H1 (cell line): ENCODE results near the gene CDCA7. TPM values are rescaled to one million over a fixed set of nuclear protein-coding genes. Genes with fewer than 3 reads are reported as not detected.

Experiments used
- CTCF ChIA-PET: fragments of 300-600 bp; sonication (Branson Sonifier 250); formaldehyde crosslinking; loops from one replicate; lab custom pipeline; 2021; ENCODE audit not compliant: partially characterized antibody; lab: Charles Lee
- POLR2A ChIA-PET: fragments of 300-600 bp; sonication (Branson Sonifier 250); formaldehyde crosslinking; loops from one replicate; lab custom pipeline; 2021; ENCODE audit warnings: inconsistent platforms; ENCODE audit not compliant: partially characterized antibody; lab: Charles Lee
- DNase-seq, 2 experiments: peaks; one replicate each; pipeline versions ENCODE4 v3.0.0 to v3.0.0-alpha.2; 2010 to 2022; ENCODE audit warnings: low spot score in 2 of 2, low read depth in 1 of 2, mixed read lengths in 1 of 2
- FAIRE-seq: peaks from 2 replicates; lab custom pipeline; 2011; peaks lifted over from hg19 to GRCh38; lab: Jason Lieb, UNC
- H2AFZ ChIP-seq: 2 replicates; pipeline ENCODE4 v1.8.1; 2012; ENCODE audit warnings: low read length, inconsistent platforms
- H2AK5ac ChIP-seq: 2 replicates; pipeline ENCODE4 v1.6.1; 2013; ENCODE audit warnings: low read depth, low read length
- H2BK120ac ChIP-seq: replicated peaks from 2 replicates; pipeline ENCODE3; 2013; ENCODE audit warnings: low read depth, low read length, inconsistent platforms
- H2BK12ac ChIP-seq: 2 replicates; pipeline ENCODE4 v1.6.1; 2013; ENCODE audit warnings: low read depth, low read length
- H2BK15ac ChIP-seq: 2 replicates; pipeline ENCODE4 v1.6.1; 2013; ENCODE audit warnings: low read length
- H2BK20ac ChIP-seq: 2 replicates; pipeline ENCODE4 v1.6.1; 2013; ENCODE audit warnings: low read length
- H2BK5ac ChIP-seq: 2 replicates; pipeline ENCODE4 v1.6.1; 2013; ENCODE audit warnings: low read depth, low read length
- H3K14ac ChIP-seq: 2 replicates; pipeline ENCODE4 v1.6.1; 2013; ENCODE audit warnings: inconsistent platforms; ENCODE audit not compliant: insufficient read length
- H3K18ac ChIP-seq: 2 replicates; pipeline ENCODE4 v1.6.1; 2013; ENCODE audit warnings: low read length; ENCODE audit errors: extremely low read depth
- H3K23ac ChIP-seq: 2 replicates; pipeline ENCODE4 v1.6.1; 2013; ENCODE audit warnings: inconsistent platforms; ENCODE audit not compliant: insufficient read length
- H3K23me2 ChIP-seq: 2 replicates; pipeline ENCODE4 v1.6.1; 2013; ENCODE audit warnings: low read depth, low read length
- H3K27ac ChIP-seq: 2 replicates; pipeline ENCODE4 v1.6.1; 2011; ENCODE audit warnings: low read depth, low read length, inconsistent platforms
- H3K27me3 ChIP-seq, 4 experiments: replicated peaks in 1 of 4; 1 replicate in 1 of 4; 2 replicates in 3 of 4; pipeline versions ENCODE4 v1.6.1 to v1.8.1; 2011 to 2013; ENCODE audit warnings: low read length in 3 of 4, mild to moderate bottlenecking in 3 of 4, inconsistent platforms in 2 of 4, mixed read lengths in 2 of 4, moderate library complexity in 1 of 4; ENCODE audit not compliant: control insufficient read depth in 3 of 4, insufficient read depth in 3 of 4; ENCODE audit errors: extremely low read depth in 1 of 4
- H3K36me3 ChIP-seq, 4 experiments: 2 replicates each; pipeline versions ENCODE4 v1.6.1 to v1.8.1; 2011 to 2013; ENCODE audit warnings: mild to moderate bottlenecking in 4 of 4, low read length in 3 of 4, moderate library complexity in 2 of 4, control low read depth in 1 of 4, inconsistent platforms in 1 of 4; ENCODE audit not compliant: insufficient read depth in 4 of 4, control insufficient read depth in 2 of 4
- H3K4ac ChIP-seq: replicated peaks from 2 replicates; pipeline ENCODE3; 2013; ENCODE audit warnings: low read length, low read depth, mixed read lengths, inconsistent platforms; ENCODE audit not compliant: insufficient read length
- H3K4me1 ChIP-seq, 4 experiments: replicated peaks in 1 of 4; 1 replicate in 1 of 4; 2 replicates in 3 of 4; pipeline versions ENCODE4 v1.6.1 to v1.8.1; 2011 to 2013; ENCODE audit warnings: low read length in 3 of 4, inconsistent platforms in 2 of 4, mixed read lengths in 1 of 4; ENCODE audit not compliant: insufficient read depth in 4 of 4, control insufficient read depth in 3 of 4
- H3K4me2 ChIP-seq, 2 experiments: 2 replicates each; pipeline versions ENCODE4 v1.6.1 to v1.8.1; 2011 to 2013; ENCODE audit warnings: low read depth in 2 of 2, low read length in 2 of 2, control low read depth in 1 of 2, inconsistent platforms in 1 of 2, mild to moderate bottlenecking in 1 of 2; ENCODE audit not compliant: insufficient read depth in 1 of 2
- H3K4me3 ChIP-seq, 4 experiments: fragments of 200-600, 300-600 bp in 1 of 4; sonication (generic), shearing (Covaris generic), sonication (Bioruptor Twin) in 1 of 4; 2 replicates each; pipeline versions ENCODE4 v1.5.1 to v1.8.1; 2011 to 2016; ENCODE audit warnings: low read length in 4 of 4, low read depth in 3 of 4, control low read depth in 2 of 4, inconsistent platforms in 2 of 4, mild to moderate bottlenecking in 2 of 4, mixed read lengths in 1 of 4, moderate library complexity in 1 of 4; ENCODE audit not compliant: insufficient read depth in 2 of 4; ENCODE audit errors: extremely low read depth in 1 of 4
- H3K56ac ChIP-seq: replicated peaks from 2 replicates; pipeline ENCODE3; 2013; ENCODE audit warnings: low read depth, mild to moderate bottlenecking, mixed read lengths, low read length, inconsistent platforms; ENCODE audit not compliant: insufficient read length
- H3K79me1 ChIP-seq: 2 replicates; pipeline ENCODE4 v1.6.1; 2013; ENCODE audit warnings: low read depth, low read length, control low read depth
- H3K79me2 ChIP-seq, 2 experiments: 2 replicates each; pipeline versions ENCODE4 v1.6.1 to v1.8.1; 2012 to 2013; ENCODE audit warnings: low read length in 2 of 2, mild to moderate bottlenecking in 2 of 2, inconsistent platforms in 1 of 2; ENCODE audit not compliant: insufficient read depth in 2 of 2, control insufficient read depth in 1 of 2
- H3K9ac ChIP-seq, 4 experiments: replicated peaks in 1 of 4; 1 replicate in 1 of 4; 2 replicates in 3 of 4; pipeline versions ENCODE4 v1.6.1 to v1.8.1; 2011 to 2013; ENCODE audit warnings: low read depth in 3 of 4, low read length in 3 of 4, control low read depth in 2 of 4, mild to moderate bottlenecking in 2 of 4, moderate library complexity in 2 of 4, inconsistent platforms in 1 of 4; ENCODE audit errors: extremely low read depth in 1 of 4
- H3K9me3 ChIP-seq, 2 experiments: 2 replicates each; pipeline versions ENCODE4 v1.6.1 to v1.8.1; 2012 to 2013; ENCODE audit warnings: mild to moderate bottlenecking in 2 of 2, moderate library complexity in 2 of 2, control low read depth in 1 of 2, inconsistent platforms in 1 of 2, low read depth in 1 of 2, low read length in 1 of 2, mixed read lengths in 1 of 2; ENCODE audit not compliant: insufficient read depth in 2 of 2
- H4K20me1 ChIP-seq, 2 experiments: replicated peaks in 1 of 2; 2 replicates each; pipeline versions ENCODE3 to v1.8.1; 2011 to 2013; ENCODE audit warnings: inconsistent platforms in 2 of 2, low read length in 2 of 2, mild to moderate bottlenecking in 1 of 2; ENCODE audit not compliant: insufficient read depth in 2 of 2, control insufficient read depth in 1 of 2
- H4K5ac ChIP-seq: 2 replicates; pipeline ENCODE4 v1.6.1; 2013; ENCODE audit warnings: low read length, low read depth, mixed read lengths, inconsistent platforms; ENCODE audit not compliant: insufficient read length
- H4K8ac ChIP-seq: 2 replicates; pipeline ENCODE4 v1.8.0; 2013; ENCODE audit warnings: mild to moderate bottlenecking, moderate library complexity, low read length, inconsistent platforms; ENCODE audit not compliant: insufficient read depth; ENCODE audit errors: extremely low read depth
- H4K91ac ChIP-seq: replicated peaks from 2 replicates; pipeline ENCODE3; 2013; ENCODE audit warnings: low read length, mixed read lengths, inconsistent platforms; ENCODE audit not compliant: insufficient read length
- BACH1 ChIP-seq: IDR thresholded peaks from 2 replicates; pipeline ENCODE4 v1.6.1; 2012; ENCODE audit warnings: low read length, improper control_type of control experiment
- CBX5 ChIP-seq: fragments of 300-800, 300-1000 bp; sonication (generic); IDR thresholded peaks from 2 replicates; pipeline ENCODE4 v1.7.1; 2016; ENCODE audit warnings: antibody characterized with exemption, low read length, low read depth
- EZH2 ChIP-seq: fragments of 200-600 bp; sonication (generic); IDR thresholded peaks from 2 replicates; pipeline ENCODE4 v1.7.1; 2012; ENCODE audit warnings: low read depth, mild to moderate bottlenecking, moderate library complexity, low read length, inconsistent platforms; ENCODE audit not compliant: severe bottlenecking
- GABPA ChIP-seq: IDR thresholded peaks from 2 replicates; pipeline ENCODE4 v1.6.1; 2011; ENCODE audit warnings: mild to moderate bottlenecking, low read length, moderate library complexity, borderline replicate concordance; ENCODE audit not compliant: insufficient read depth
- HDAC6 ChIP-seq: IDR thresholded peaks from one replicate; pipeline ENCODE4 v1.7.1; 2012; ENCODE audit warnings: low read depth, mild to moderate bottlenecking, inconsistent platforms, low read length, moderate library complexity
- POLR2AphosphoS5 ChIP-seq: IDR thresholded peaks from 2 replicates; pipeline ENCODE4 v1.6.1; 2011; ENCODE audit warnings: low read depth, low read length
- POU5F1 ChIP-seq: IDR thresholded peaks from 2 replicates; pipeline ENCODE4 v1.6.1; 2011; ENCODE audit warnings: low read depth, mild to moderate bottlenecking, low read length, moderate library complexity
- RFX5 ChIP-seq: IDR thresholded peaks from 2 replicates; pipeline ENCODE4 v1.6.1; 2011; ENCODE audit warnings: low read depth, low read length, improper control_type of control experiment, borderline replicate concordance
- SP1 ChIP-seq: IDR thresholded peaks from 2 replicates; pipeline ENCODE4 v1.6.1; 2011; ENCODE audit warnings: low read depth, low read length
- TBP ChIP-seq: IDR thresholded peaks from 2 replicates; pipeline ENCODE4 v1.6.1; 2011; ENCODE audit warnings: low read depth, low read length, improper control_type of control experiment
- WGBS, 2 experiments: shearing (Covaris generic) in 1 of 2; methylation state at CpG; one replicate each; pipeline versions ENCODE4 v1.1.6 to v1.1.7; 2013 to 2015; ENCODE audit warnings: low lambda C conversion rate in 2 of 2, mixed read lengths in 2 of 2, inconsistent platforms in 1 of 2, low coverage in 1 of 2, missing lambda C conversion rate in 1 of 2; ENCODE audit not compliant: insufficient replicate concordance in 2 of 2, insufficient coverage in 1 of 2, insufficient read length in 1 of 2; ENCODE audit errors: extremely low coverage in 1 of 2, missing lambda C conversion rate in 1 of 2; 5-methylcytosine and 5-hydroxymethylcytosine counted together
- polyA plus RNA-seq, 7 experiments: library from polyadenylated mRNA; depleted of rRNA in 3 of 7; stranded (reverse) in 5 of 7; unstranded in 2 of 7; fragments of >200 nt in 5 of 7; fragments of 200-250 nt in 2 of 7; gene quantifications; 1 replicate in 5 of 7; 2 replicates in 1 of 7; 4 replicates in 1 of 7; pipeline versions ENCODE4 v1.2.1 to v1.2.3, GENCODE V29; 2011 to 2013; ENCODE audit warnings: missing spikeins in 2 of 7, mixed read lengths in 2 of 7
- total RNA-seq: library from RNA; stranded (reverse); fragmentation: NEBNext Ultra II Directional; extraction: Animal tissue kit (Norgen Biotek cat#: 25700); gene quantifications from 2 replicates; pipeline ENCODE4 v1.2.1, GENCODE V29; 2021
- TF ChIP-seq, protein P1 (sequence below), 3 experiments: IDR thresholded peaks; 1 replicate in 2 of 3; 2 replicates in 1 of 3; pipeline versions ENCODE4 v1.5.1 to v1.6.1; 2011; ENCODE audit warnings: low read length in 3 of 3, mild to moderate bottlenecking in 3 of 3, inconsistent platforms in 2 of 3, low read depth in 1 of 3, moderate library complexity in 1 of 3; ENCODE audit not compliant: insufficient read depth in 1 of 3; ENCODE audit errors: control extremely low read depth in 1 of 3
- TF ChIP-seq, protein P2 (sequence below): IDR thresholded peaks from 2 replicates; pipeline ENCODE4 v1.6.1; 2011; ENCODE audit warnings: low read depth, mild to moderate bottlenecking, low read length; ENCODE audit not compliant: insufficient read depth

The CDCA7 gene
- total and polyA plus RNA-seq, 2 of the 8 experiments (the other 6 are each of a cell fraction or from before 2014, with no cell fraction given), result 64.4 to 80.4 TPM

DNA sequence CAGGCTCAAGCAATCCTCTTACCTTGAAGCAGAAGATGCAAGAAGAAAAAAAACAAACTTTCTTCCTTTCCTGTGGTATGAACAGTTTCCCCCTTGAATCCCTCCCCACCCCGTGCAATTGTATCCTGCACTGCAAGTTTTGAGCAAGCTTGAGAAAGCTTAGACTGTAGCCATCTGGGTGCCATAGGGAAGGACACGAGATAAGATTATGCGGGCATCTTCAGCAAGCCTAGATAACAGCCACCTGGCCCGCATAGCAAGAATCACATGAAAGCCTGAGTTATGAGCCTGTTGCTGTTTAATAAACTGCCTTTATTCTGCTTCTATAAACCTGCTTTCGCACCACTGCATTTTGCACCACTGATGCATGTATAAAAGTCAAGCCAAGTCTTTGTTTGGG is 27.3 kb upstream of the CDCA7 start:
- DNase-seq (no peak), FAIRE-seq (no peak)
- peaks cover 7% of the 10 kb centered on the region in 2 experiments; a peak in 3 of 4 replicates for H3K9me3 ChIP-seq
- H3K36me3 ChIP-seq, result no peaks in the 10 kb centered on the region
- H3K27ac ChIP-seq, result no peak overlapping the region
- no peak overlapping the region for H3K18ac ChIP-seq
- H2AK5ac ChIP-seq, result no peak overlapping the region
- 95% methylated on average over 5 of the region's 5 CpGs; no CpG with 5 or more reads in 1 of the 2 experiments for WGBS, 2 experiments
- no peak overlapping the region for H2BK5ac ChIP-seq
- no peaks in the 10 kb centered on the region for H4K20me1 ChIP-seq
- no peak overlapping the region for H2AFZ ChIP-seq
- H3K4me3 ChIP-seq, result no peak overlapping the region
- H3K79me1 ChIP-seq, result no peaks in the 10 kb centered on the region
- no peak overlapping the region for H3K14ac ChIP-seq
- no peak overlapping the region for H4K5ac ChIP-seq
- H2BK20ac ChIP-seq, result no peak overlapping the region
- no peak overlapping the region for H3K56ac ChIP-seq
- H4K8ac ChIP-seq, result no peak overlapping the region
- H2BK12ac ChIP-seq, result no peak overlapping the region
- no peak overlapping the region for H2BK120ac ChIP-seq
- H3K23ac ChIP-seq, result no peak overlapping the region
- POLR2A ChIA-PET, result interaction anchor here (0.5 kb wide), 1 partner anchor 744 kb away, joined by 3 read pairs; no protein-coding TSS in a partner anchor
- CTCF ChIA-PET, result interaction anchor here (0.5 kb wide), 1 partner anchor 485 kb away, joined by 4 read pairs; no protein-coding TSS in a partner anchor
- no peaks in the 10 kb centered on the region for H3K23me2 ChIP-seq
- H3K4me2 ChIP-seq, result no peak overlapping the region
- no peaks in the 10 kb centered on the region for H3K27me3 ChIP-seq
- no peak overlapping the region for H4K91ac ChIP-seq
- H3K4ac ChIP-seq, result no peak overlapping the region
- no peak overlapping the region for H3K9ac ChIP-seq
- no peaks in the 10 kb centered on the region for H3K4me1 ChIP-seq
- H2BK15ac ChIP-seq, result no peak overlapping the region
- H3K79me2 ChIP-seq, result no peaks in the 10 kb centered on the region
- no peak for TF ChIP-seq TBP
- no peak for TF ChIP-seq POU5F1
- TF ChIP-seq CBX5, result no peak
- TF ChIP-seq RFX5, result no peak
- no peak for TF ChIP-seq BACH1
- no peak for TF ChIP-seq SP1
- no peak for TF ChIP-seq EZH2
- TF ChIP-seq GABPA, result no peak
- no peak for TF ChIP-seq HDAC6
- TF ChIP-seq, protein P1, sequence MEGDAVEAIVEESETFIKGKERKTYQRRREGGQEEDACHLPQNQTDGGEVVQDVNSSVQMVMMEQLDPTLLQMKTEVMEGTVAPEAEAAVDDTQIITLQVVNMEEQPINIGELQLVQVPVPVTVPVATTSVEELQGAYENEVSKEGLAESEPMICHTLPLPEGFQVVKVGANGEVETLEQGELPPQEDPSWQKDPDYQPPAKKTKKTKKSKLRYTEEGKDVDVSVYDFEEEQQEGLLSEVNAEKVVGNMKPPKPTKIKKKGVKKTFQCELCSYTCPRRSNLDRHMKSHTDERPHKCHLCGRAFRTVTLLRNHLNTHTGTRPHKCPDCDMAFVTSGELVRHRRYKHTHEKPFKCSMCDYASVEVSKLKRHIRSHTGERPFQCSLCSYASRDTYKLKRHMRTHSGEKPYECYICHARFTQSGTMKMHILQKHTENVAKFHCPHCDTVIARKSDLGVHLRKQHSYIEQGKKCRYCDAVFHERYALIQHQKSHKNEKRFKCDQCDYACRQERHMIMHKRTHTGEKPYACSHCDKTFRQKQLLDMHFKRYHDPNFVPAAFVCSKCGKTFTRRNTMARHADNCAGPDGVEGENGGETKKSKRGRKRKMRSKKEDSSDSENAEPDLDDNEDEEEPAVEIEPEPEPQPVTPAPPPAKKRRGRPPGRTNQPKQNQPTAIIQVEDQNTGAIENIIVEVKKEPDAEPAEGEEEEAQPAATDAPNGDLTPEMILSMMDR (IDR thresholded peaks at IDR 0.05; ENCODE audit: control extremely low read depth in 1 of 3, insufficient read depth in 1 of 3, low read depth in 1 of 3, low read length in 3 of 3), result no peak
- TF ChIP-seq, protein P2, sequence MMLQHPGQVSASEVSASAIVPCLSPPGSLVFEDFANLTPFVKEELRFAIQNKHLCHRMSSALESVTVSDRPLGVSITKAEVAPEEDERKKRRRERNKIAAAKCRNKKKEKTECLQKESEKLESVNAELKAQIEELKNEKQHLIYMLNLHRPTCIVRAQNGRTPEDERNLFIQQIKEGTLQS, result no peak
- TF ChIP-seq POLR2AphosphoS5, result no peak
